K562 (cell line): ENCODE results near the gene SLC29A4. TPM values are rescaled to one million over a fixed set of nuclear protein-coding genes. Genes with fewer than 3 reads are reported as not detected.

ENCODE experiments used
- ATAC-seq: fragments of 200-7000 bp; cut with Tn5 transposase; 3 replicates; pipeline ENCODE4 v1.9.1; 2020; ENCODE audit warnings: moderate library complexity
- BruUV-seq: library from RNA; stranded (reverse); fragments of 400-500 nt; replicated peaks from 2 replicates; lab custom pipeline; 2021; lab: Mats Ljungman, UMichigan
- CTCF ChIA-PET: fragments of 300-600 bp; formaldehyde crosslinking; extraction: SDS; loops from one replicate; lab custom pipeline; 2021; ENCODE audit warnings: low intra/inter-chr PET ratio; lab: Yijun Ruan, JAX
- POLR2A ChIA-PET: fragments of 300-600, 350-650 bp; sonication (Branson Sonifier 250); formaldehyde crosslinking; extraction: SDS; loops from one replicate; lab custom pipeline; 2021; ENCODE audit warnings: antibody characterized with exemption, inconsistent platforms; lab: Yijun Ruan, JAX
- DNase-seq, 4 experiments: peaks; one replicate each; pipeline versions ENCODE4 v3.0.0 to v3.0.0-alpha.2; 2011 to 2018; ENCODE audit warnings: low spot score in 3 of 4, mixed read lengths in 3 of 4; ENCODE audit errors: extremely low read depth in 1 of 4
- FAIRE-seq: peaks from 2 replicates; lab custom pipeline; 2011; peaks lifted over from hg19 to GRCh38; lab: Jason Lieb, UNC
- H2AFZ ChIP-seq: 2 replicates; pipeline ENCODE4 v1.6.0; 2011; ENCODE audit warnings: low read depth, low read length, control low read depth, inconsistent platforms
- H3K27ac ChIP-seq: fragments of 200-600 bp; 3 replicates; pipeline ENCODE4 v1.8.0; 2011; ENCODE audit warnings: low read depth, mild to moderate bottlenecking, control low read depth, inconsistent platforms, low read length, moderate library complexity, mixed read lengths; ENCODE audit errors: extremely low read depth
- H3K27me3 ChIP-seq, 2 experiments: fragments of 300-600 bp in 1 of 2; 2 replicates in 1 of 2; 3 replicates in 1 of 2; pipeline versions ENCODE4 v1.6.0 to v1.8.0; 2011; ENCODE audit warnings: inconsistent platforms in 2 of 2, low read length in 2 of 2, mild to moderate bottlenecking in 1 of 2, mixed read lengths in 1 of 2, moderate library complexity in 1 of 2; ENCODE audit not compliant: control insufficient read depth in 2 of 2, insufficient read depth in 2 of 2
- H3K36me3 ChIP-seq: fragments of 300-600 bp; 3 replicates; pipeline ENCODE4 v1.8.0; 2011; ENCODE audit warnings: mild to moderate bottlenecking, low read length, inconsistent platforms; ENCODE audit not compliant: control insufficient read depth, insufficient read depth
- H3K4me1 ChIP-seq, 2 experiments: fragments of 200-600 bp in 1 of 2; replicated peaks in 1 of 2; 2 replicates in 1 of 2; 3 replicates in 1 of 2; pipeline versions ENCODE4 v1.5.1 to v1.8.0; 2011; ENCODE audit warnings: inconsistent platforms in 2 of 2, low read length in 2 of 2, mild to moderate bottlenecking in 1 of 2, mixed read lengths in 1 of 2, moderate library complexity in 1 of 2; ENCODE audit not compliant: control insufficient read depth in 2 of 2, insufficient read depth in 2 of 2
- H3K4me2 ChIP-seq: 2 replicates; pipeline ENCODE4 v1.6.1; 2011; ENCODE audit warnings: low read length, control low read depth, inconsistent platforms, mixed read lengths; ENCODE audit not compliant: insufficient read depth
- H3K4me3 ChIP-seq: fragments of 200-600 bp; sonication (generic), shearing (Covaris generic); 2 replicates; pipeline ENCODE4 v1.5.1; 2016; ENCODE audit warnings: control low read depth, inconsistent platforms
- H3K79me2 ChIP-seq: fragments of 200-600 bp; 3 replicates; pipeline ENCODE4 v1.8.0; 2011; ENCODE audit warnings: low read length, inconsistent platforms; ENCODE audit not compliant: control insufficient read depth, insufficient read depth
- H3K9ac ChIP-seq, 2 experiments: 2 replicates each; pipeline versions ENCODE4 v1.6.0 to v1.6.1; 2011; ENCODE audit warnings: low read depth in 2 of 2, low read length in 2 of 2, control low read depth in 1 of 2, inconsistent platforms in 1 of 2, mild to moderate bottlenecking in 1 of 2, mixed read lengths in 1 of 2; ENCODE audit not compliant: insufficient read depth in 1 of 2
- H3K9me1 ChIP-seq: one replicate; pipeline ENCODE4 v1.6.0; 2011; ENCODE audit warnings: inconsistent platforms, mild to moderate bottlenecking, low read length, moderate library complexity; ENCODE audit not compliant: control insufficient read depth, insufficient read depth
- H3K9me3 ChIP-seq: replicated peaks from 2 replicates; pipeline ENCODE4 v1.5.1; 2011; ENCODE audit warnings: low read depth, low read length, inconsistent platforms; ENCODE audit not compliant: control insufficient read depth, insufficient read depth
- H4K20me1 ChIP-seq: replicated peaks from 2 replicates; pipeline ENCODE4 v1.6.1; 2011; ENCODE audit warnings: low read length, inconsistent platforms, mixed read lengths; ENCODE audit not compliant: control insufficient read depth, insufficient read depth
- ARID1B ChIP-seq: fragments of 450-650 bp; IDR thresholded peaks from 2 replicates; pipeline ENCODE4 v1.6.1; 2016; ENCODE audit warnings: antibody characterized with exemption, mild to moderate bottlenecking, inconsistent platforms
- PHB ChIP-seq: fragments of 250-450 bp; sonication (Bioruptor Pico); IDR thresholded peaks from 2 replicates; pipeline ENCODE4 v1.5.0; 2021
- RAD21 ChIP-seq, 2 experiments: fragments of 250-450 bp in 1 of 2; fragments of 450-650 bp in 1 of 2; sonication (Bioruptor Pico) in 1 of 2; formaldehyde crosslinking in 1 of 2; IDR thresholded peaks in 1 of 2; conservative IDR thresholded peaks in 1 of 2; 2 replicates each; pipeline versions ENCODE4 v1.4.0 to v1.8.0; 2020 to 2022; ENCODE audit warnings: mild to moderate bottlenecking in 2 of 2, moderate library complexity in 1 of 2
- ZBTB43 ChIP-seq: sonication (generic); formaldehyde crosslinking; IDR thresholded peaks from 2 replicates; pipeline ENCODE4 v1.8.0; 2023; ENCODE audit warnings: mild to moderate bottlenecking, missing genetic modification reagents
- WGBS: fragments of 100-300 bp; shearing (Covaris generic); methylation state at CpG from one replicate; pipeline ENCODE4 v1.1.6; 2016; ENCODE audit warnings: low coverage, mixed read lengths; ENCODE audit not compliant: insufficient coverage; ENCODE audit errors: missing lambda C conversion rate; 5-methylcytosine and 5-hydroxymethylcytosine counted together
- in situ Hi-C: fragments of 300-500 bp; cut with MboI; formaldehyde crosslinking; loops from 4 replicates; pipeline ENCODE4 v1.15.0; 2018; ENCODE audit warnings: inconsistent platforms, mixed read lengths
- intact Hi-C: fragments of 100-400 bp; cut with micrococcal nuclease; formaldehyde crosslinking; loops from 2 replicates; pipeline ENCODE4 v1.14.2; 2022
- polyA plus RNA-seq, 8 experiments: library from polyadenylated mRNA; depleted of rRNA in 4 of 8; stranded (reverse) in 5 of 8; unstranded in 3 of 8; fragments of >200 nt; fragmentation: Nextera tagmentation in 2 of 8; fragmentation: Illumina TruSeq in 1 of 8; extraction: Ambion mirVana in 2 of 8; extraction: Trizol in 1 of 8; gene quantifications; 2 replicates each; pipeline versions ENCODE4 v1.2.1 to v1.2.3, GENCODE V29; 2011 to 2014; ENCODE audit warnings: inconsistent platforms in 1 of 8, missing spikeins in 1 of 8
- total RNA-seq, 7 experiments: library from RNA; depleted of rRNA in 6 of 7; stranded (reverse); fragments of >200 nt in 6 of 7; fragmentation: Illumina TruSeq in 2 of 7; extraction: Trizol in 2 of 7; gene quantifications; 2 replicates each; pipeline versions ENCODE4 v1.2.1 to v1.2.3, GENCODE V29; 2011 to 2021; ENCODE audit warnings: low replicate concordance in 1 of 7

Gene SLC29A4
- total and polyA plus RNA-seq, 9 of the 15 experiments (the other 6 are each of a cell fraction or from before 2014, with no cell fraction given), result 0.01 to 1.2 (median 0.37) TPM

- TF ChIP-seq ARID1B (no peak), ZBTB43 (CRISPR knock-in tag) (no peak), RAD21 (CRISPR knock-in tag; conservative IDR thresholded peaks at IDR 0.05 in 1 of 2, IDR thresholded peaks at IDR 0.05 in 1 of 2) (no peak), PHB (no peak)
- no peak overlapping the region for H2AFZ ChIP-seq
- in situ Hi-C loops, result no loop called here
- FAIRE-seq (no peak), DNase-seq (no peak), ATAC-seq (peak; percentile 36)
- 40% methylated on average over 13 of the region's 18 CpGs for WGBS
- H3K36me3 ChIP-seq, result no peaks in the 10 kb centered on the region
- no peaks in the 10 kb centered on the region for H3K79me2 ChIP-seq
- no peaks in the 10 kb centered on the region for H3K9me1 ChIP-seq
- H3K4me3 ChIP-seq, result no peak overlapping the region
- H3K4me1 ChIP-seq, result peaks cover 0 to 29% of the 10 kb centered on the region in 2 experiments; a peak in 2 of 5 replicates
- no peaks in the 10 kb centered on the region for H4K20me1 ChIP-seq
- no peaks in the 10 kb centered on the region for H3K9me3 ChIP-seq
- BruUV-seq, result no TSS peak
- H3K9ac ChIP-seq, result no peak overlapping the region; a peak in 1 of 4 replicates
- H3K27ac ChIP-seq, result no peak overlapping the region
- H3K4me2 ChIP-seq, result no peak overlapping the region
- CTCF ChIA-PET, result no interaction called here
- peaks cover 0 to 51% of the 10 kb centered on the region in 2 experiments; a peak in 3 of 5 replicates for H3K27me3 ChIP-seq
- POLR2A ChIA-PET, result no interaction called here
- intact Hi-C loops, result no loop called here
Measured at GRCh38 chr7:5303061-5303460, 20.3 kb downstream of the SLC29A4 start.
